ENCODE measurements around the gene BNIP5.

BNIP5 gene

GRCh38 chr6:36301085-36301658 is 35.5 kb downstream of the BNIP5 start:
- no peak overlapping the region for H3K27ac ChIP-seq (ENCODE audit: low read length)
- no peaks in the 10 kb centered on the region for H3K36me3 ChIP-seq (ENCODE audit: insufficient read depth, low read depth, low read length)
- H3K9ac ChIP-seq (ENCODE audit: low read depth, low read length) = no peak overlapping the region
- H3K4me1 ChIP-seq (ENCODE audit: insufficient read depth, low read length) = no peaks in the 10 kb centered on the region
- no peaks in the 10 kb centered on the region for H3K27me3 ChIP-seq (ENCODE audit: insufficient read depth, low read length)
- H3K4me3 ChIP-seq (ENCODE audit: low read length) = no peak overlapping the region
- no peaks in the 10 kb centered on the region for H3K9me3 ChIP-seq (ENCODE audit: insufficient read depth, low read depth, low read length)

GRCh38 chr6:36298027-36298426 is 38.7 kb downstream of the BNIP5 start:
- no peaks in the 10 kb centered on the region for H3K4me1 ChIP-seq (ENCODE audit: insufficient read depth, low read length)
- no peaks in the 10 kb centered on the region for H3K36me3 ChIP-seq (ENCODE audit: insufficient read depth, low read depth, low read length)
- H3K9me3 ChIP-seq (ENCODE audit: insufficient read depth, low read depth, low read length) = no peaks in the 10 kb centered on the region
- no peak overlapping the region for H3K27ac ChIP-seq (ENCODE audit: low read length)
- H3K9ac ChIP-seq (ENCODE audit: low read depth, low read length) = no peak overlapping the region
- H3K27me3 ChIP-seq (ENCODE audit: insufficient read depth, low read length) = no peaks in the 10 kb centered on the region
- H3K4me3 ChIP-seq (ENCODE audit: low read length) = no peak overlapping the region

- Histone ChIP-seq H3K9me3 (ENCODE audit: insufficient read depth, low read depth, low read length) (no peaks in the 10 kb centered on the region), H3K4me1 (ENCODE audit: insufficient read depth, low read length) (no peaks in the 10 kb centered on the region), H3K27me3 (ENCODE audit: insufficient read depth, low read length) (no peaks in the 10 kb centered on the region), H3K27ac (ENCODE audit: low read length) (no peak overlapping the region), H3K9ac (ENCODE audit: low read depth, low read length) (no peak overlapping the region), H3K4me3 (ENCODE audit: low read length) (no peak overlapping the region), H3K36me3 (ENCODE audit: insufficient read depth, low read depth, low read length) (no peaks in the 10 kb centered on the region)
These were observed 39.2 kb downstream of the BNIP5 start for GRCh38 chr6:36297511-36297910.

- H3K27ac ChIP-seq (ENCODE audit: low read length) = no peak overlapping the region
- no peaks in the 10 kb centered on the region for H3K4me1 ChIP-seq (ENCODE audit: insufficient read depth, low read length)
- no peaks in the 10 kb centered on the region for H3K27me3 ChIP-seq (ENCODE audit: insufficient read depth, low read length)
- no peaks in the 10 kb centered on the region for H3K9me3 ChIP-seq (ENCODE audit: insufficient read depth, low read depth, low read length)
- no peaks in the 10 kb centered on the region for H3K36me3 ChIP-seq (ENCODE audit: insufficient read depth, low read depth, low read length)
- H3K4me3 ChIP-seq (ENCODE audit: low read length) = no peak overlapping the region
- no peak overlapping the region for H3K9ac ChIP-seq (ENCODE audit: low read depth, low read length)
These were observed 39.6 kb downstream of the BNIP5 start for GRCh38 chr6:36297051-36297450.

GRCh38 chr6:36296240-36296639 is 40.4 kb downstream of the BNIP5 start:
- Histone ChIP-seq H3K9me3 (ENCODE audit: insufficient read depth, low read depth, low read length) (no peaks in the 10 kb centered on the region), H3K27ac (ENCODE audit: low read length) (no peak overlapping the region), H3K4me1 (ENCODE audit: insufficient read depth, low read length) (0 out of 2 replicates have a peak, but pooled peaks cover under 1% of the 10 kb centered on the region), H3K36me3 (ENCODE audit: insufficient read depth, low read depth, low read length) (no peaks in the 10 kb centered on the region), H3K27me3 (ENCODE audit: insufficient read depth, low read length) (no peaks in the 10 kb centered on the region), H3K4me3 (ENCODE audit: low read length) (no peak overlapping the region), H3K9ac (ENCODE audit: low read depth, low read length) (no peak overlapping the region)

GRCh38 chr6:36292170-36292569 is 44.5 kb downstream of the BNIP5 start:
- H3K9me3 ChIP-seq (ENCODE audit: insufficient read depth, low read depth, low read length) = no peaks in the 10 kb centered on the region
- no peaks in the 10 kb centered on the region for H3K36me3 ChIP-seq (ENCODE audit: insufficient read depth, low read depth, low read length)
- H3K27me3 ChIP-seq (ENCODE audit: insufficient read depth, low read length) = no peaks in the 10 kb centered on the region
- H3K4me3 ChIP-seq (ENCODE audit: low read length) = no peak overlapping the region
- no peak overlapping the region for H3K27ac ChIP-seq (ENCODE audit: low read length)
- 0 out of 2 replicates have a peak, but pooled peaks cover 2% of the 10 kb centered on the region for H3K4me1 ChIP-seq (ENCODE audit: insufficient read depth, low read length)
- H3K9ac ChIP-seq (ENCODE audit: low read depth, low read length) = no peak overlapping the region

- no peak overlapping the region for H3K4me3 ChIP-seq (ENCODE audit: low read length)
- 0 out of 2 replicates have a peak, but pooled peaks cover 2% of the 10 kb centered on the region for H3K4me1 ChIP-seq (ENCODE audit: insufficient read depth, low read length)
- H3K27ac ChIP-seq (ENCODE audit: low read length) = no peak overlapping the region
- H3K9ac ChIP-seq (ENCODE audit: low read depth, low read length) = no peak overlapping the region
- H3K27me3 ChIP-seq (ENCODE audit: insufficient read depth, low read length) = 0 out of 2 replicates have a peak, but pooled peaks cover 2% of the 10 kb centered on the region
- H3K36me3 ChIP-seq (ENCODE audit: insufficient read depth, low read depth, low read length) = no peaks in the 10 kb centered on the region
- H3K9me3 ChIP-seq (ENCODE audit: insufficient read depth, low read depth, low read length) = no peaks in the 10 kb centered on the region
These were observed 45.7 kb downstream of the BNIP5 start for GRCh38 chr6:36290668-36291620.

GRCh38 chr6:36289281-36289878 is 47.3 kb downstream of the BNIP5 start:
- no peak overlapping the region for H3K4me3 ChIP-seq (ENCODE audit: low read length)
- H3K4me1 ChIP-seq (ENCODE audit: insufficient read depth, low read length) = 0 out of 2 replicates have a peak, but pooled peaks cover 2% of the 10 kb centered on the region
- H3K9ac ChIP-seq (ENCODE audit: low read depth, low read length) = no peak overlapping the region
- no peaks in the 10 kb centered on the region for H3K9me3 ChIP-seq (ENCODE audit: insufficient read depth, low read depth, low read length)
- H3K27me3 ChIP-seq (ENCODE audit: insufficient read depth, low read length) = peaks cover 16% of the 10 kb centered on the region; the same call in 1 of the 2 replicates
- no peaks in the 10 kb centered on the region for H3K36me3 ChIP-seq (ENCODE audit: insufficient read depth, low read depth, low read length)
- H3K27ac ChIP-seq (ENCODE audit: low read length) = no peak overlapping the region

GRCh38 chr6:36286858-36287257 is 49.8 kb downstream of the BNIP5 start:
- H3K36me3 ChIP-seq (ENCODE audit: insufficient read depth, low read depth, low read length) = no peaks in the 10 kb centered on the region
- peaks cover 27% of the 10 kb centered on the region; the same call in 1 of the 2 replicates for H3K27me3 ChIP-seq (ENCODE audit: insufficient read depth, low read length)
- no peak overlapping the region for H3K27ac ChIP-seq (ENCODE audit: low read length)
- no peak overlapping the region for H3K4me3 ChIP-seq (ENCODE audit: low read length)
- H3K4me1 ChIP-seq (ENCODE audit: insufficient read depth, low read length) = 0 out of 2 replicates have a peak, but pooled peaks cover 2% of the 10 kb centered on the region
- no peak overlapping the region for H3K9ac ChIP-seq (ENCODE audit: low read depth, low read length)
- no peaks in the 10 kb centered on the region for H3K9me3 ChIP-seq (ENCODE audit: insufficient read depth, low read depth, low read length)

GRCh38 chr6:36285797-36286196 is 50.9 kb downstream of the BNIP5 start:
- Histone ChIP-seq H3K4me1 (ENCODE audit: insufficient read depth, low read length) (no peaks in the 10 kb centered on the region), H3K27ac (ENCODE audit: low read length) (no peak overlapping the region), H3K9me3 (ENCODE audit: insufficient read depth, low read depth, low read length) (no peaks in the 10 kb centered on the region), H3K27me3 (ENCODE audit: insufficient read depth, low read length) (peaks cover 27% of the 10 kb centered on the region; the same call in 1 of the 2 replicates), H3K9ac (ENCODE audit: low read depth, low read length) (no peak overlapping the region), H3K4me3 (ENCODE audit: low read length) (no peak overlapping the region), H3K36me3 (ENCODE audit: insufficient read depth, low read depth, low read length) (no peaks in the 10 kb centered on the region)

GRCh38 chr6:36285187-36285671 is 51.5 kb downstream of the BNIP5 start:
- peaks cover 27% of the 10 kb centered on the region; the same call in 1 of the 2 replicates for H3K27me3 ChIP-seq (ENCODE audit: insufficient read depth, low read length)
- H3K4me3 ChIP-seq (ENCODE audit: low read length) = no peak overlapping the region
- no peak overlapping the region for H3K9ac ChIP-seq (ENCODE audit: low read depth, low read length)
- H3K9me3 ChIP-seq (ENCODE audit: insufficient read depth, low read depth, low read length) = no peaks in the 10 kb centered on the region
- H3K36me3 ChIP-seq (ENCODE audit: insufficient read depth, low read depth, low read length) = no peaks in the 10 kb centered on the region
- H3K4me1 ChIP-seq (ENCODE audit: insufficient read depth, low read length) = no peaks in the 10 kb centered on the region
- no peak overlapping the region for H3K27ac ChIP-seq (ENCODE audit: low read length)

All from iPS-20b (cell line).